ENCODE results near the gene SLC35G1.

- TF ChIP-seq CTCF (conservative IDR thresholded peaks at IDR 0.05) (no peak), EZH2 (IDR thresholded peaks at IDR 0.05; ENCODE audit: low read depth) (no peak)
These were observed at the start of gene SLC35G1 for GRCh38 chr10:93893646-93894515.
